ENCODE measurements around the gene RNF157. TPM values are rescaled to one million over a fixed set of nuclear protein-coding genes. Genes with fewer than 3 reads are reported as not detected.

RNF157 gene
- total RNA-seq, 2 experiments from 2014 or later, result 103 to 110 TPM

DNA sequence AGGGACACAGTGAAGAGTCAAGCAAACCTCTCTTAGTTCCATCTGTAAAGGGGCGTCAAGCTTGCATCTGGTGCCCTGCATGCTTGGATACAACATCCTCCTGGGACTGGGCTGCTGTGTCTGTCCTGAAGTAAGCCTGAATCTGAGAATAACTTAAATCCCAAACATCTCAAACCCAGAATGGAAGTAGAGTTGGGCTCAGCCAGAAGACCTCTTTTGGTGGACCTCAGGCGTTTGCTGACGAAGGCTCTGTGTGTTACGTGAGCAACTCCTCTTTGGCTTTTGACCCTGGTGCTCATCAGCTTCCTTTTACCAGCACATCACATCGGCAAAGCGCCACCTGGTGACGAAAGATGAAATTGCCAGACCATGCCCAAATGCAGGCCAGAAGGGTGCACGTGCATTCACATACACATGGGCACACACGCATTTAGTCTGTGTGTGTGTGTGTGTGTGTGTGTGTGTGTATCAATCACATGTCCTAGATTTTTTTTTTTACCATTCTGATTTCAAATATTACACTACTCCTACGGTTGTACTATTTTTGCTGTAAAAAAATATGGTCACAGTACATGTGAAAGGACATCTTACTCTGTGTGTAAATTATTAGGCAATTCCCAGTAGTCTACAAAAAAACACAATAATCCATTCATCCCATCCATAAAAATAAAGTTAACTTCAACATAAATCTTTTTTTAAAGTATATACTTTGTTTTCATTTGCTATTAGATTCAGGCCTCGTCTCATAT, 58.1 kb downstream of the RNF157 start:
- POLR2A ChIA-PET, result interaction anchor here (0.6 to 18.9 kb wide), 13 partner anchors 8 to 99 kb away, joined by 3 to 1184 read pairs (median 4); partner anchors contain the start of genes EXOC7, FOXJ1 and UBALD2
- ATAC-seq (ENCODE audit: low read depth) (peak; percentile 69), DNase-seq (peak; percentile 92)
- Mint-ChIP-seq H3K27me3 (no peaks in the 10 kb centered on the region), H3K36me3 (peaks cover 27% of the 10 kb centered on the region), H3K4me1 (peaks cover 50% of the 10 kb centered on the region), H3K4me3 (peak overlapping the region; percentile 56), H3K9me3 (no peaks in the 10 kb centered on the region), H3K27ac (peak overlapping the region; percentile 94)

DNA sequence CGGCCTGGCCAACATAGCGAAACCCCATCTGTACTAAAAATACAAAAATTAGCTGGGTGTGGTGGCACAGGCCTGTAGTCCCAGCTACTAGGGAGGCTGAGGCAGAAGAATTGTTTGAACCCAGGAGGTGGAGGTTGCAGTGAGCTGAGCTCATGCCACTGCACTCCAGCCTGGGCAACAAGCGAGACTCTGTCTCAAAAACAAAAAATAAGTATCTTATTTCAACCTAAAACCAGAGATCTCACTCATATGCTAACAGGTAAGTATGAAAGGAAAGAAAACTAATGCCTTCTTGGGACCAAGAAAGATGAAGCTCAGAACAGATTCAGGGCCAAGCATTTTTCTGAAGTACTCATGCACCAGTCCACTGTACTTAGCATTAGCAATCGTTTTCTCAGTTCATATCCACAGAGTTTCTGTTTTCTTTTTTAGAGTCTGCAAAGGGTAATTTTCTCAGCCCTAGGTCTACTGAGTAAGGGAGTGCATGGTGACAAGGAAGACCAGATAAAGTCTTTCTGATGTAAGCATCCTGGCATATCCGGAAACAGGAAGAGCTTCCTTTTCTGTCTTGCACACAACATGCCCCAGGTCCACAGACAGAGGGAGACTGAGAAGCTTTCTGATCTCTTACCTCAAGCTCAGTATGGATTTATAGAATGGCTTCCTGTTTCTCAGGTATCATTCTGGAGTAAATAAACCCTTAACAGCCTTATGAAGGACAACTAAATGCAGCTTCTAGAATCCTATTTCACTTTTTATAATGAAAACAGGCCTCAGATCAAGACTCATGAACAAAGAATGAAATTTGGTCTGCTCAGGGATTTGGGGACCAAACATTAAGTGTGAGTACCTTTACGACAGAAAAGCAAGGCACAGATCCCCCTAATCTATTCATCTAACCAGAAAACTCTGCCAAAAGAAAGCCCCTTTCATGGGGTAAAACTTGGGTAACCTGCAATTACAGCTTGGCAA, 60.5 kb downstream of the RNF157 start:
- POLR2A ChIA-PET, result interaction anchor here (0.6 to 18.9 kb wide), 25 partner anchors 11 to 409 kb away, joined by 3 to 1184 read pairs (median 4); partner anchors contain the start of genes EXOC7, FOXJ1 and UBALD2
- DNase-seq (no peak), ATAC-seq (ENCODE audit: low read depth) (peak; percentile 86)
- no peaks in the 10 kb centered on the region for H3K27me3 Mint-ChIP-seq
- no peaks in the 10 kb centered on the region for H3K9me3 Mint-ChIP-seq
- peak overlapping the region; percentile 70 for H3K4me3 Mint-ChIP-seq
- peak overlapping the region; percentile 88 for H3K27ac Mint-ChIP-seq
- H3K36me3 Mint-ChIP-seq, result peaks cover 26% of the 10 kb centered on the region
- H3K4me1 Mint-ChIP-seq, result peaks cover 51% of the 10 kb centered on the region

DNA sequence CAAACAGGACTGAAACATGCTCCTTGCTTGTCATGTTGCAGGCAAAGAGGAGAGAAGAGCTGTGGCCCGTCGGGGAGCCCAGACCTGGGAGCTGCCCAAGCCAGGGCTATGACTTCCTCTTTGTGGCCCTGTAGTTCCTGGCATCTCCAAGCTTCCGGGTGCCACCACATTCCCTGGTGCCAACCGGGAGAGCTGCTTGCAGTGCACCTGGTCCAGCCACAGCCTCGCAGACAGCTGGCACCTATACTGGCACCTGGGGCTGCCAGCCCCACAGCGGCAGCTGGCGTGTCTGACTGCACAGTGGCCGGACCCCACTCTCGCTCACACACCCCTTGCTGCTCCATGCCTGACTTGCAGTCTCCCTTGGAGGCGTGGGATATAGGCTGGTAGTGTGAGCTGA, 62.2 kb downstream of the RNF157 start:
- H3K4me1 Mint-ChIP-seq, result peaks cover 45% of the 10 kb centered on the region
- DNase-seq (no peak), ATAC-seq (ENCODE audit: low read depth) (no peak)
- H3K4me3 Mint-ChIP-seq, result no peak overlapping the region
- H3K27ac Mint-ChIP-seq, result peak overlapping the region; percentile 88
- H3K36me3 Mint-ChIP-seq, result peaks cover 21% of the 10 kb centered on the region
- POLR2A ChIA-PET, result interaction anchor here (0.5 to 18.9 kb wide), 8 partner anchors 12 to 101 kb away, joined by 3 to 1184 read pairs (median 11); partner anchors contain the start of genes FOXJ1 and UBALD2
- no peaks in the 10 kb centered on the region for H3K27me3 Mint-ChIP-seq
- H3K9me3 Mint-ChIP-seq, result no peaks in the 10 kb centered on the region

DNA sequence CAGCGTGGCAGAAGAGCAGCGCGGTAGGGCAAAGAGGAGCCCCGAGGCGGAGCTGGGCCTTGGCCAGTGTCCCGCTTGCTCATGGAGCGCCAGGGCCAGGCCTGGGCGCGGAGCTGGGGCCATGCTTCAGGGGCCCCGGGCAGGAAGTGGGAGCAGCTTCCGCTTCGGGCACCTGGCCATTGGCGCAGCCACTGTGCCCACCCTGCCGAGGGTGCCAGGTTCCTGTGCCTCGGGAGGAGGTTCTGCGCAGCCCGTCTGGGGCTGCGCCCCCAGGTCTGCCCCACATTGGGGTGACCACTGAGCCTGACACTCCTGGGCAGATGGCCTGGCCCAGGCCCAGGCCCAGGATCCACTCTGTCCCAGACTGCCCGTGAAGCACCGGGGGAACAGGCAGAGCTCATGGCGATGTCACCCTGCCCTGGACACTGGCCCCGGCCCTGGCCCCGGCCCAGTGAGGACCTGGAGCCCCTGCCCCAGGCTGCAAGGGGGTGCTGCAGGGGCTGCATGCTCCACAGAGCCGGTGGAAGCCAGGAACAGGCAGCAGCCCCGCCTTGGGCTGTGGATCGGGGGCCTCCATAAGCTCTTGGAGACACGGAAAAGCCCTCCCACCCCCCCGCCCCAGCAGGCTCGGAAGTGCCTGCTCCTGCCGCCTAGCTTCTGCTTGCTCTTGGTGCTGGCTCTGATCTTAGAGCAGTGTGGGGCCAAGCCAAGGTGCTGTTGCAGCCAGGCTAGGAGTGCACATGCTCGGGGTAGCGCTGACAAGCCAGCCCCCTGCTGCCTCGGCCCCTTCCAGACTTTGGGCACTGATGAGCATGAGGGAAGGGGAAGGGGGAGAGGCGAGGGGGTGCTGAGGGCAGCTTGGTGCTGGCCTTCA, 63.4 kb downstream of the RNF157 start:
- no peak overlapping the region for H3K4me3 Mint-ChIP-seq
- H3K9me3 Mint-ChIP-seq, result no peaks in the 10 kb centered on the region
- no peaks in the 10 kb centered on the region for H3K27me3 Mint-ChIP-seq
- peaks cover 39% of the 10 kb centered on the region for H3K4me1 Mint-ChIP-seq
- ATAC-seq (ENCODE audit: low read depth) (no peak), DNase-seq (no peak)
- peaks cover 21% of the 10 kb centered on the region for H3K36me3 Mint-ChIP-seq
- POLR2A ChIA-PET, result interaction anchor here (1.6 to 18.9 kb wide), 4 partner anchors 11 to 87 kb away, joined by 5 to 1184 read pairs (median 76); partner anchors contain the start of gene UBALD2
- H3K27ac Mint-ChIP-seq, result no peak overlapping the region

DNA sequence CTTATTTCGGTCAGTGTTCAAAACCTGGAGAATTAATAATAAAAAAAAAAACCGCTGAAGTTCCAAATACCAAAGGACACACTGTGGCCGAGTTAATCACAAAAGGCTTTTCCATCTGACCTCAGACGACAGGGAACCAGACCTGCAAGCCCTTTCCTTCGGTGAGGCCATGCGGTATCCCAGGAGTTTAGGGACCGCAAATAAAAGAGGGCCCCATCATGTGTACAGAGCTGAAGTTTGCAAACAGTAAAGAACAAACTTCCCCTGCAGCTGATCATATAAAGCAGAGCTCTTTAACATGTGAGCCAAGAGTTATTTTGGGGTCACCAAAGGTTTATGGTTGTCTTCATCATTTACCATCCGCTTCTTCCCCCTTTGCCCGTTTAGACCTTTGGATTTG, 66.3 kb downstream of the RNF157 start:
- no peak overlapping the region for H3K27ac Mint-ChIP-seq

DNA sequence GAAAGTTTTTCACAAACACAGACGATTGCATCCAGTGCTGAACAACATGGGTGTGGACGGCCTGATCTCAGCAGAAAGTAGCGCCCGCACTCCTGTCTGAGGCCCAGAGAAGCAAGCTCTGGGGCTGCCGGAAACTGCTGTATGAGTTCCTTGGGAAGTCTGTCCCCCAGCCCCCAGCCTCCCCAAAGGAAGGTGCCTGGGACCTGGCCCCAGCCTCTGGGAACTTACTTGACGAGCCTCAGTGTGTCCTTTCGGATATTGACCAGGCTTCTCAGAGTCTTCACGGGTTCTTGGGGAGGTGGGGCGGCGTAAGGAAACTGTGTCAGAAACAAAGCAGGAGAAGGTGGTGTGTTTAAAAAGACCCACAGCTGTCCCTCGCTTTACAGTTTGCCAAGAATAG, 66.8 kb downstream of the RNF157 start:
- no peaks in the 10 kb centered on the region for H3K27me3 Mint-ChIP-seq
- no peak for ATAC-seq (ENCODE audit: low read depth)
- H3K4me3 Mint-ChIP-seq, result no peak overlapping the region
- H3K36me3 Mint-ChIP-seq, result peaks cover 31% of the 10 kb centered on the region
- POLR2A ChIA-PET, result no interaction called here
- H3K9me3 Mint-ChIP-seq, result no peaks in the 10 kb centered on the region
- H3K4me1 Mint-ChIP-seq, result peaks cover 10% of the 10 kb centered on the region
- DNase-seq, result no peak
- H3K27ac Mint-ChIP-seq, result no peak overlapping the region

More for the DNA sequence above, 66.3 kb downstream of the RNF157 start:
- H3K4me3 Mint-ChIP-seq, result no peak overlapping the region
- POLR2A ChIA-PET, result no interaction called here
- H3K27me3 Mint-ChIP-seq, result no peaks in the 10 kb centered on the region
- DNase-seq, result no peak
- peaks cover 26% of the 10 kb centered on the region for H3K36me3 Mint-ChIP-seq
- no peak for ATAC-seq (ENCODE audit: low read depth)
- no peaks in the 10 kb centered on the region for H3K9me3 Mint-ChIP-seq
- H3K4me1 Mint-ChIP-seq, result peaks cover 16% of the 10 kb centered on the region

DNA sequence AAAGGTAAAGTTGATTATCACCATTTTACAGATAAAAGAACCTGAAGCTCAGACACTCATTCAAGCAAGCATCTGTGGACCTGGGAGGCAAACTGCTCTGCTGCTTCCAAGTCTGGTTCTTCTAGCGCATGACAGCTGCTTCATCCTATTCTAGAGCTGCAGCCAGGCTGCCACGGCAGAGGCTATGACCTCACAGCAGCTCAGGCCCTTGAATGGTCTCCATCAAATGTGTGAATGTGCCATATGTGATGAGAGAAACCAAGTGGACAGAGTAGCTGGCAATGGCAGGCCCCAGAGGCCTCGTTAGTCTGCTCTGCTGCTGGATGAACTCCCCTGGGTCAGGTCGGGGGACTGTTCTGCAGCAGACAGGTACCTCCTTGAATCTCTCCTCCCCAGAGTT, 68.6 kb downstream of the RNF157 start:
- peaks cover 10% of the 10 kb centered on the region for H3K4me1 Mint-ChIP-seq
- no peak overlapping the region for H3K27ac Mint-ChIP-seq
- H3K9me3 Mint-ChIP-seq, result no peaks in the 10 kb centered on the region
- DNase-seq, result no peak
- no peak overlapping the region for H3K4me3 Mint-ChIP-seq
- POLR2A ChIA-PET, result no interaction called here
- ATAC-seq (ENCODE audit: low read depth), result no peak
- no peaks in the 10 kb centered on the region for H3K27me3 Mint-ChIP-seq
- peaks cover 38% of the 10 kb centered on the region for H3K36me3 Mint-ChIP-seq

DNA sequence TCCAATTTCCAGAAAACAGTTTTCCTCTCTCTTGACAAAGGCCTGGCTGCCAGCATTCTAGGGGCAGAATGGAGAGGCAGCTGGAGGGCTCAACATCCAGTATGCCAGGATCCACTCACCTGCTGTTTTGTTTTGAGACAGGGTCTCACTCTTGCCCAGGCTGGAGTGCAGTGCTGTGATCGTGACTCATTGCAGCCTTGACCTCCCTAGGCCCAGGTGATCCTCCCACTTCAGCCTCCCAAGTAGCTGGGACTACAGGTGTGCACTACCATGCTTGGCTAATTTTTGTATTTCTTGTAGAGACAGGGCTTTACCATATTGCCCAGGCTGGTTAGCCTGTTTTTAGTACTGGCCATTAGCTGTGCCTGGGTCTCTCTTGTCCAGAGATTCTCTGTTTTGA, 70.2 kb downstream of the RNF157 start:
- H3K9me3 Mint-ChIP-seq, result no peaks in the 10 kb centered on the region
- H3K27ac Mint-ChIP-seq, result no peak overlapping the region
- peaks cover 4% of the 10 kb centered on the region for H3K4me1 Mint-ChIP-seq
- ATAC-seq (ENCODE audit: low read depth) (no peak), DNase-seq (no peak)
- no peaks in the 10 kb centered on the region for H3K27me3 Mint-ChIP-seq
- POLR2A ChIA-PET, result interaction anchor here (1.1 kb wide), 1 partner anchor 99 kb away, joined by 3 read pairs; no protein-coding TSS in a partner anchor
- H3K4me3 Mint-ChIP-seq, result no peak overlapping the region
- peaks cover 36% of the 10 kb centered on the region for H3K36me3 Mint-ChIP-seq

DNA sequence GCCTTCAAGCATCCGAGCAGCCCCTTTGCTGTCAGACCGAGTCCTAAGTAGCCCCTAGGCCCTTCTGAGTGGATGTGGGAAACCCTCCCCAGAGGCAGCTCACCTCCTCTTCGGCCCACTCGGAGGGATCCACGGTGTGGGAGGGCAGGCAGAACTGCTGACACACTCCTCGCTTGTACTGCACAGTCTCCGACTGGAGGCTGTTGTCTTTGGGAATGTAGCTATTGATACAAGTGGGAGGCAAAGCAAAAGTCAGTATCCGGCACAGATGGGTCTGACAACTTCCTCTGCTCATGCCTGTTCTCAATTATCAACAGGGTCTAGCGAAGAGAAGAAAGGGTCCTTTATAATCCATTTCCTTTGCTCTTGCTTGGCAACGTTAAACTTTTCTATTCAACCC, 73.4 kb downstream of the RNF157 start:
- Mint-ChIP-seq H3K9me3 (no peaks in the 10 kb centered on the region), H3K36me3 (peaks cover 51% of the 10 kb centered on the region), H3K4me1 (peaks cover 4% of the 10 kb centered on the region), H3K4me3 (no peak overlapping the region), H3K27me3 (no peaks in the 10 kb centered on the region), H3K27ac (no peak overlapping the region)
- POLR2A ChIA-PET, result interaction anchor here (1.0 to 1.6 kb wide), 3 partner anchors 15 to 26 kb away, joined by 3 to 5 read pairs (median 3); partner anchors contain the start of gene FOXJ1
- DNase-seq, result no peak
- no peak for ATAC-seq (ENCODE audit: low read depth)

DNA sequence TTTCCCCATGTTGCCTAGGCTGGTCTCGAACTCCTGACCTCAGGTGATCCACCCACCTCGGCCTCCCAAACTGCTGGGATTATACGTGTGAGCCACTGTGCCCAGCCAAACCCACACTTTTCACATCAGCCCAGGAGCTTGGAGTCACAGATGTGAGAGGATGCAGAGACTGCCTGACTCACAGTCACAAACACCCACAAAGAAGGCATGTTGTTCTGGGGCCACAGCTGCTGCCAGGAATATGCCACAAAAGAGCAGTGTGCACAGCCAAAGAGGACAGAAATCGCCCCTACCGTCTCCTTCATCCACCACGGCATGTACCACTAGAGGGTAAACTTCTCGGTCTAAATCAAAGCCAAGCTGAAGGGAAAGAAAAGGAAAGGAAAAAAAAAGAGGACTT, 74.1 kb downstream of the RNF157 start:
- Mint-ChIP-seq H3K36me3 (peaks cover 55% of the 10 kb centered on the region), H3K4me3 (no peak overlapping the region), H3K4me1 (peaks cover 4% of the 10 kb centered on the region), H3K27me3 (no peaks in the 10 kb centered on the region), H3K27ac (no peak overlapping the region), H3K9me3 (no peaks in the 10 kb centered on the region)
- ATAC-seq (ENCODE audit: low read depth) (no peak), DNase-seq (no peak)
- POLR2A ChIA-PET, result interaction anchor here (0.7 to 1.5 kb wide), 4 partner anchors 11 to 21 kb away, joined by 3 to 5 read pairs (median 3); no protein-coding TSS in a partner anchor

DNA sequence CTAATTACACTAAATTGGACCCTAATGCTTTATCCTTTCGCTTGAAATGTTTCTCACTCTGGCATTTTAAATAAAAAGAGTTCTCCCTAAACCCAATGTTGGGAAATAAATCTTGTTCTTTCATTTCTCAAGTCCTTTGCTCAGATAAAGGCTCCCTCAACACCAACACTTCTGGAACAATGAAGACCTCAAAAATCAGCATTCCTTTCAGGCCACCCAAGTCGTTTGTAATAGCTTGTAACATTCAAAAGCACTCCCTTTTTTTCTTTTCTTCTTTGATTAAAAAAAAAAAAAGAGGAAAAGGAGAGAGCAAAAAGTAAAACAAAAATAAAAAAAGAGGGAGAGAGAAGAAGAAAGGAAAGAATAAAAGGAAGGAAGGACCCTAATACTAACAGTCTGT, 76.0 kb downstream of the RNF157 start:
- ATAC-seq (ENCODE audit: low read depth) (no peak), DNase-seq (no peak)
- peaks cover 4% of the 10 kb centered on the region for H3K4me1 Mint-ChIP-seq
- H3K27me3 Mint-ChIP-seq, result no peaks in the 10 kb centered on the region
- H3K36me3 Mint-ChIP-seq, result peaks cover 50% of the 10 kb centered on the region
- peak overlapping the region; percentile 39 for H3K27ac Mint-ChIP-seq
- H3K4me3 Mint-ChIP-seq, result no peak overlapping the region
- H3K9me3 Mint-ChIP-seq, result no peaks in the 10 kb centered on the region
- POLR2A ChIA-PET, result no interaction called here

DNA sequence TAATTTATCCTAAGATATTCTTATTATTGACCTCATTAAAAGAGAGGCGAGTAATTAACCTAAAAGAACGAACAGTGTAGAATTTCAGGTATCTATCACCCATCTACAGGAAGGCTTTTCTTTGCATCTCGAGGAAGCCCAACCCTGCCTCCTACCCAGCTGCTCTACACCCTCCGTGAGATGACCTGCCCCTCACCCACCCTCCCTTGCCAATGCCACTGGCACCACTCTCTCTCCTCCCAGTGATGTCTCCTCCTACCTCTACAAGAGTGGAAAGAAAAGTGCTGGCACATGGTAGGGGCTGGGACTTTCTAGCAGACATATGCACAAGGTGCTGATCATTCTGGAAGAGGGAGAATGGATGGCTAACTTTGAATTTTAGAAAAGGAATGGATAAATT, 76.4 kb downstream of the RNF157 start:
- H3K9me3 Mint-ChIP-seq, result no peaks in the 10 kb centered on the region
- POLR2A ChIA-PET, result no interaction called here
- H3K36me3 Mint-ChIP-seq, result peaks cover 51% of the 10 kb centered on the region
- H3K27ac Mint-ChIP-seq, result no peak overlapping the region
- DNase-seq (no peak), ATAC-seq (ENCODE audit: low read depth) (no peak)
- peaks cover 4% of the 10 kb centered on the region for H3K4me1 Mint-ChIP-seq
- no peaks in the 10 kb centered on the region for H3K27me3 Mint-ChIP-seq
- no peak overlapping the region for H3K4me3 Mint-ChIP-seq

Measured in activated naive CD8-positive, alpha-beta T cell treated with anti-CD3 and anti-CD28 coated beads, Interleukin-2, amount 10 ng/mL, durations not matched to agents 7 days and 5 days (primary cell).